Cardiac muscle cell (in vitro differentiated cells and primary cell): ENCODE results near the gene KATNA1. TPM values are rescaled to one million over a fixed set of nuclear protein-coding genes. Genes with fewer than 3 reads are reported as not detected.
A peak's percentile ranks its signal among the peaks of the same experiment; 100 is the strongest.

Experiments
- DNase-seq, 2 donors: peaks; one replicate each; pipeline versions ENCODE4 v3.0.0 to v3.0.0-alpha.2; 2010 to 2017; ENCODE audit warnings: low read depth in 1 of 2, low spot score in 1 of 2
- H3K27ac ChIP-seq: fragments of 200-600 bp; sonication (generic); 2 replicates; pipeline ENCODE4 v1.5.1; 2016
- H3K27me3 ChIP-seq: fragments of 200-600 bp; sonication (generic); 2 replicates; pipeline ENCODE4 v1.6.0; 2016; ENCODE audit warnings: control low read depth
- H3K36me3 ChIP-seq: fragments of 200-600 bp; sonication (generic); 2 replicates; pipeline ENCODE4 v1.5.1; 2016; ENCODE audit warnings: control low read depth
- H3K4me1 ChIP-seq: fragments of 200-600 bp; sonication (generic); 2 replicates; pipeline ENCODE4 v1.8.1; 2017; ENCODE audit warnings: low read depth, mild to moderate bottlenecking, mixed run types
- H3K4me3 ChIP-seq: fragments of 200-600 bp; sonication (generic); 2 replicates; pipeline ENCODE4 v1.5.1; 2016; ENCODE audit warnings: mild to moderate bottlenecking
- H3K9me3 ChIP-seq: fragments of 200-600 bp; sonication (generic); 2 replicates; pipeline ENCODE4 v1.5.1; 2017; ENCODE audit warnings: low read depth, mild to moderate bottlenecking, control low read depth
- polyA plus RNA-seq: library from polyadenylated mRNA; unstranded; fragments of >200 nt; fragmentation: Nextera tagmentation; extraction: Ambion mirVana; gene quantifications from 2 replicates; pipeline ENCODE4 v1.2.1, GENCODE V29; 2016
- total RNA-seq: library from RNA; depleted of rRNA; stranded (reverse); fragments of >200 nt; gene quantifications from 2 replicates; pipeline ENCODE4 v1.2.3, GENCODE V29; 2016
- TF ChIP-seq, protein P1 (sequence below): IDR thresholded peaks from 2 replicates; pipeline ENCODE4 v1.5.1; 2012; ENCODE audit warnings: low read depth, mild to moderate bottlenecking, low read length

The KATNA1 gene
- total and polyA plus RNA-seq, 2 experiments from 2014 or later: 16.1 to 22.5 TPM

GRCh38 chr6:149614337-149614736 lies 34.2 kb downstream of the KATNA1 start:
- peaks cover 12% of the 10 kb centered on the region for H3K4me1 ChIP-seq
- H3K9me3 ChIP-seq: no peaks in the 10 kb centered on the region
- H3K27ac ChIP-seq: no peak overlapping the region
- H3K27me3 ChIP-seq: no peaks in the 10 kb centered on the region
- TF ChIP-seq, protein P1, sequence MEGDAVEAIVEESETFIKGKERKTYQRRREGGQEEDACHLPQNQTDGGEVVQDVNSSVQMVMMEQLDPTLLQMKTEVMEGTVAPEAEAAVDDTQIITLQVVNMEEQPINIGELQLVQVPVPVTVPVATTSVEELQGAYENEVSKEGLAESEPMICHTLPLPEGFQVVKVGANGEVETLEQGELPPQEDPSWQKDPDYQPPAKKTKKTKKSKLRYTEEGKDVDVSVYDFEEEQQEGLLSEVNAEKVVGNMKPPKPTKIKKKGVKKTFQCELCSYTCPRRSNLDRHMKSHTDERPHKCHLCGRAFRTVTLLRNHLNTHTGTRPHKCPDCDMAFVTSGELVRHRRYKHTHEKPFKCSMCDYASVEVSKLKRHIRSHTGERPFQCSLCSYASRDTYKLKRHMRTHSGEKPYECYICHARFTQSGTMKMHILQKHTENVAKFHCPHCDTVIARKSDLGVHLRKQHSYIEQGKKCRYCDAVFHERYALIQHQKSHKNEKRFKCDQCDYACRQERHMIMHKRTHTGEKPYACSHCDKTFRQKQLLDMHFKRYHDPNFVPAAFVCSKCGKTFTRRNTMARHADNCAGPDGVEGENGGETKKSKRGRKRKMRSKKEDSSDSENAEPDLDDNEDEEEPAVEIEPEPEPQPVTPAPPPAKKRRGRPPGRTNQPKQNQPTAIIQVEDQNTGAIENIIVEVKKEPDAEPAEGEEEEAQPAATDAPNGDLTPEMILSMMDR: no peak
- H3K4me3 ChIP-seq: no peak overlapping the region
- H3K36me3 ChIP-seq: no peaks in the 10 kb centered on the region
- DNase-seq: peak in 1 of 2 donors; percentile 24

- no peak for DNase-seq
- Histone ChIP-seq H3K4me3 (no peak overlapping the region), H3K9me3 (no peaks in the 10 kb centered on the region), H3K27ac (no peak overlapping the region), H3K4me1 (no peaks in the 10 kb centered on the region), H3K36me3 (peaks cover 5% of the 10 kb centered on the region), H3K27me3 (no peaks in the 10 kb centered on the region)
- TF ChIP-seq, protein P1: no peak
Observed at GRCh38 chr6:149608381-149608982, 40.0 kb downstream of the KATNA1 start.

GRCh38 chr6:149600508-149600907 lies 48.0 kb downstream of the KATNA1 start:
- Histone ChIP-seq H3K27ac (no peak overlapping the region), H3K27me3 (no peaks in the 10 kb centered on the region), H3K9me3 (no peaks in the 10 kb centered on the region), H3K36me3 (peaks cover 25% of the 10 kb centered on the region), H3K4me1 (no peaks in the 10 kb centered on the region), H3K4me3 (no peak overlapping the region)
- TF ChIP-seq, protein P1: no peak
- no peak for DNase-seq

DNA sequence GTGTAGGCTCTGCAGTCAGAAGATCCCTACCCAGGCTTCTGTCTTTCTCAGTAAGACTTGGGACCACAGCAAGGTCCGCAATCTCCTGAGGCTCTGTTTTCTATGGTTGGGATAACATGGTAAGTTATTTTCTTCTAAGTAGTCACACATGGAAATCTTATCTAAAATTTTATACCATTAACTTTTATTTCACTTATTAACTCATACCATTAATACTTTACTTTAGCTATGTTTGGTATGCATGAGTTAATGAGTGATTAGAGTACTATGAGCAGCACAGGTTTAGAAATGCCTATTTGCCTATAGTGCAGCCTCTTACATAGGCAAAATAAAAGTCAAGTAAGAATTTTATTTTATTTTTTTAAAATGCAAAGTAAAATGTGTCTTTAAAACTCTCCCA lies 55.1 kb downstream of the KATNA1 start:
- Histone ChIP-seq H3K36me3 (peaks cover 47% of the 10 kb centered on the region), H3K27ac (no peak overlapping the region), H3K27me3 (no peaks in the 10 kb centered on the region), H3K9me3 (no peaks in the 10 kb centered on the region), H3K4me3 (no peak overlapping the region), H3K4me1 (no peaks in the 10 kb centered on the region)
- TF ChIP-seq, protein P1: no peak
- no peak for DNase-seq

GRCh38 chr6:149592983-149593382 lies 55.5 kb downstream of the KATNA1 start:
- peaks cover 47% of the 10 kb centered on the region for H3K36me3 ChIP-seq
- H3K4me1 ChIP-seq: no peaks in the 10 kb centered on the region
- H3K27me3 ChIP-seq: no peaks in the 10 kb centered on the region
- no peak overlapping the region for H3K4me3 ChIP-seq
- no peak for DNase-seq
- H3K9me3 ChIP-seq: no peaks in the 10 kb centered on the region
- TF ChIP-seq, protein P1: no peak
- no peak overlapping the region for H3K27ac ChIP-seq
